Prostate gland (tissue), 2 donors: Measurements from ENCODE around the gene BIRC6.

Experiments used
- POLR2A ChIP-seq: fragments of 450-650 bp; IDR thresholded peaks from one replicate; pipeline ENCODE4 v1.6.1; 2016; ENCODE audit warnings: antibody characterized with exemption, mild to moderate bottlenecking
- POLR2AphosphoS5 ChIP-seq: sonication (generic); formaldehyde crosslinking; IDR thresholded peaks from one replicate; pipeline ENCODE4 v1.6.1; 2017; ENCODE audit warnings: antibody characterized with exemption
- TF ChIP-seq, protein P1 (sequence below), 4 experiments: fragments of 200-600 bp in 2 of 4; fragments of 450-650 bp in 2 of 4; sonication (generic) in 2 of 4; IDR thresholded peaks; 1 replicate in 3 of 4; 2 replicates in 1 of 4; pipeline ENCODE4 v1.5.1; 2016 to 2019; ENCODE audit warnings: antibody characterized with exemption in 4 of 4, mild to moderate bottlenecking in 2 of 4, moderate library complexity in 2 of 4

DNA sequence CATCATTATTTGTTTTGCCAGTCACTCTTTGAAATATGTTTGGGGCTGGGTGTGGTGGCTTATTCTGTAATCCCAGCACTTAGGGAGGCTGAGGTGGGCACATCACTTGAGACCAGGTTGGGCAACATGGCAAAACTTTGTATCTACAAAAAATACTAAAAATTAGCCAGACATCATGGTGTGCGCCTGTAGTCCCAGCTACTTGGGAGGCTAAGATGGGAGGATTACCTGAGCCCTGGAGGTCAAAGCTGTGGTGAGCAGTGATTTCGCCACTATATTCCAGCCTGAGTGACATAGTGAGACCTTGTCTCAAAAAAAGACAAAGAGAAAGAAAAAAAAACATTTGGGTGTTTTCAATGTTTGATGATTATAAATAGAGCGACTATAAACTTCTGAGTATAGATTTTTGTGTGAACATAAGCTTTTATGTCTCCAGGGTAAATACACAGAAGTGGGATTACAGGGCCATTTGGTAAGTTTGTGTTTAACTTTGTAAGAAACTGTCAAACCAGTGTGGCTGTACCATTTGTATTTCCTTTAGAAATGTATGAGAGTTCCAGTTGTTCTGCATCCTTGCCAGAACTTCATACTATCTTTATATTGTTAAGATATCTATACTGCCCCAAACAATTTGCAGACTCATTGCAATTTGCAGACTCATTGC is 15.8 kb downstream of the BIRC6 start:
- TF ChIP-seq, protein P1, sequence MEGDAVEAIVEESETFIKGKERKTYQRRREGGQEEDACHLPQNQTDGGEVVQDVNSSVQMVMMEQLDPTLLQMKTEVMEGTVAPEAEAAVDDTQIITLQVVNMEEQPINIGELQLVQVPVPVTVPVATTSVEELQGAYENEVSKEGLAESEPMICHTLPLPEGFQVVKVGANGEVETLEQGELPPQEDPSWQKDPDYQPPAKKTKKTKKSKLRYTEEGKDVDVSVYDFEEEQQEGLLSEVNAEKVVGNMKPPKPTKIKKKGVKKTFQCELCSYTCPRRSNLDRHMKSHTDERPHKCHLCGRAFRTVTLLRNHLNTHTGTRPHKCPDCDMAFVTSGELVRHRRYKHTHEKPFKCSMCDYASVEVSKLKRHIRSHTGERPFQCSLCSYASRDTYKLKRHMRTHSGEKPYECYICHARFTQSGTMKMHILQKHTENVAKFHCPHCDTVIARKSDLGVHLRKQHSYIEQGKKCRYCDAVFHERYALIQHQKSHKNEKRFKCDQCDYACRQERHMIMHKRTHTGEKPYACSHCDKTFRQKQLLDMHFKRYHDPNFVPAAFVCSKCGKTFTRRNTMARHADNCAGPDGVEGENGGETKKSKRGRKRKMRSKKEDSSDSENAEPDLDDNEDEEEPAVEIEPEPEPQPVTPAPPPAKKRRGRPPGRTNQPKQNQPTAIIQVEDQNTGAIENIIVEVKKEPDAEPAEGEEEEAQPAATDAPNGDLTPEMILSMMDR (IDR thresholded peaks at IDR 0.05), result no peak
- TF ChIP-seq POLR2AphosphoS5 (no peak), POLR2A (no peak)
